Fibroblast of mammary gland (primary cell): ENCODE data around the gene RPUSD1.

Experiments used
- DNase-seq: peaks from one replicate; pipeline ENCODE4 v3.0.0-alpha.2; 2010; ENCODE audit warnings: low read depth
- H3K4me3 ChIP-seq: 2 replicates; pipeline ENCODE4 v1.5.1; 2011; ENCODE audit warnings: low read depth, mild to moderate bottlenecking, low read length, moderate library complexity; ENCODE audit not compliant: control insufficient read depth
- CTCF ChIP-seq: conservative IDR thresholded peaks from 2 replicates; pipeline ENCODE4 v1.5.1; 2011; ENCODE audit warnings: low read depth, low read length, inconsistent platforms; ENCODE audit not compliant: control insufficient read depth, insufficient read depth

RPUSD1 gene

DNA sequence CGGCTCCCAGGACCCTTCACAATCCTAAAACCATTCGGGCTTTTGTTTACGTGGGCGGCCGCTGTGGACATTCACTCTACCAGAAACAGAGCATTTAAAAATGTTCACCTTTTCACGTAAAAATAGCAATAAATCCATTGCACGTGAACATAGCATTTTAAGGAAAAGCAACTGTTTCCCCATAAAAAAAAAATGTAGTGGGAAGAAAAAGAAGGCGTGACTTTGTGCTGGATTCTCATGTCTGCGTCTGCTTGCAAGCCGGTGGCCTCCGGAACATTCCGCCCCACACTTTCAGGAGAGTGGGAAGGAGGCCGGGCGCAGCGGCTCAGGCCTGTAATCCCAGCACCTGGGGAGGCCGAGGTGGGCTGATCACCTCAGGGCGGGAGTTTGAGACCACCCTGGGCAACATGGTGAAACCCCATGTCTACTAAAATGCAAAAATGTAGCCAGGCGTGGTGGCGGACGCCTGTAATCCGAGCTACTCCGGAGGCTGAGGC lies 25.8 kb upstream of the RPUSD1 start:
- no peak for DNase-seq
- TF ChIP-seq CTCF = no peak
- H3K4me3 ChIP-seq = no peak overlapping the region

GRCh38 chr16:813204-813915 lies 25.2 kb upstream of the RPUSD1 start:
- no peak overlapping the region for H3K4me3 ChIP-seq
- peak; percentile 41 for TF ChIP-seq CTCF
- DNase-seq = peak; percentile 20

DNA sequence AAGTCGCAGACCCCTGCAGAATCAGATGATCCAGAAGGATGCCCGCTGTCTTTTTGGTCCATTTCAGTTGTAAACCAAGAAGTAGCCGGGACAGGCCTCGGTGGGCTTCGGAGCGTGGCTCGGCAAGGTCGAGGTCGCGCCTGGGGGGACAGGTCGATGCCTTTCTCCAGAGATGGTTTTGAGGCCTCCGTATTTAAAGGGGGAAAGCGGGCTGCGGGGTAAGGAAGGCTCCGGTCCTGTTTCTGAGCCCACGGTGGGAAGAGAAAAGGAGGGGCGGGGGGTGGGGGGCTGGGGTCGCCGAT lies 19.9 kb upstream of the RPUSD1 start:
- H3K4me3 ChIP-seq = peak overlapping the region; percentile 79
- no peak for TF ChIP-seq CTCF
- no peak for DNase-seq

DNA sequence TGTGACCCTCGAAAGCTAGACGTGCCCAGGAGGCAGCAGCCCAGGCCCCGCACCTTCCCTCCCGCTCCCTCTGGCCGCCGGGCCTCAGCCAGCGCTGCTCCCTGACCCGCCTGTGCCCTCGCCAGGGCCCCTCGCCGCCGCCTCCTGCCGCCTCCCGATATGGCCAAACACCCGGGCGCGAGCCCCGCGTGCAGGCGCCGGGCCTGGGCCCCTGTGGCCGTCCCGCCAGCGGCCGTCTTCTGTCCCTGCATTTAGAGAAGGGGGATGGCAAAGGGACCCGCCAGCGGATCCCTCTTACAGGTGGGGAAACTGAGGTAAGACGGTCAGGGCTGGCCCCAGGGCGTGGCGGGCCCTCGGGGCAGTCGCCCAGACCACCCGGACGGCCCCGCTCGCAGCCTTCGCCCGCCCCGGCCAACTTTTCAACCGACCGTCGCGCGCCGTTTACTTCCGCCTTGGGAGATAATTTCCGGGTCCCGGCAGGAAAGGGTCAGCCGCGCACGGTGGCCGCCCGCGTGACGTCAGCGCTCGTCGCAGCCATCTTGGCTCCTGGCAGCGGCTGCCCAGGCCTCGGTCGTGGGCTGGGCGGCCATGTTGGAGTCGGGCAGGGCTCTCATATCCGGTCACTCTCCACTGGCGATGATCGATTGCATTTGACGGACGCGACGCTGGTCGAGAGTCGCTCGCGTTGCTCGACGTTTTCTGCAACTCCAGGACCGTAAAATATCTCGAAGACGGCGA lies 19.3 kb upstream of the RPUSD1 start:
- H3K4me3 ChIP-seq = peak overlapping the region; percentile 79
- no peak for TF ChIP-seq CTCF
- peak; percentile 89 for DNase-seq

DNA sequence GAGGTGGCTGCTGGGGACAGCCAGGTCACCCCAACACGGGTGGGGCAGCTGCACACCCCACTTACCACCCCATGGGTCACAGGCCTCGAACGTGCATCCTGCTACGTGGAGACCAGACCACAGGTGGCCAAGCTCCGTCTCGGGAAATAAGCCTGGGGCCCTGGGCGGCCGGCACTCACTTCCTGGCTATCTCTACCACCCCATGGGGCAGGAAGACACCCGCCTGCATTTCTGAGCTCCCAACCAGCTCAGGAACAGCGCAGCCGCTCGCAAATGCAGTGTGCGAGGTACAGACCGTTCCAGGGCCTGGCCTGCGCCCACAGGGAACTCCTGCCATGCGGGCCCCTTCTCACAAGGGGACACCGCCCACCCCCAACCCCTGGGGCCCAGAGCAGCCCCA lies 17.3 kb upstream of the RPUSD1 start:
- no peak overlapping the region for H3K4me3 ChIP-seq
- no peak for TF ChIP-seq CTCF
- DNase-seq = no peak

GRCh38 chr16:804193-805048 lies 16.2 kb upstream of the RPUSD1 start:
- no peak for DNase-seq
- no peak for TF ChIP-seq CTCF

More at GRCh38 chr16:804193-805048, 16.2 kb upstream of the RPUSD1 start:
- H3K4me3 ChIP-seq = no peak overlapping the region
